ENCODE measurements around the gene IRX5.

IRX5 gene

DNA sequence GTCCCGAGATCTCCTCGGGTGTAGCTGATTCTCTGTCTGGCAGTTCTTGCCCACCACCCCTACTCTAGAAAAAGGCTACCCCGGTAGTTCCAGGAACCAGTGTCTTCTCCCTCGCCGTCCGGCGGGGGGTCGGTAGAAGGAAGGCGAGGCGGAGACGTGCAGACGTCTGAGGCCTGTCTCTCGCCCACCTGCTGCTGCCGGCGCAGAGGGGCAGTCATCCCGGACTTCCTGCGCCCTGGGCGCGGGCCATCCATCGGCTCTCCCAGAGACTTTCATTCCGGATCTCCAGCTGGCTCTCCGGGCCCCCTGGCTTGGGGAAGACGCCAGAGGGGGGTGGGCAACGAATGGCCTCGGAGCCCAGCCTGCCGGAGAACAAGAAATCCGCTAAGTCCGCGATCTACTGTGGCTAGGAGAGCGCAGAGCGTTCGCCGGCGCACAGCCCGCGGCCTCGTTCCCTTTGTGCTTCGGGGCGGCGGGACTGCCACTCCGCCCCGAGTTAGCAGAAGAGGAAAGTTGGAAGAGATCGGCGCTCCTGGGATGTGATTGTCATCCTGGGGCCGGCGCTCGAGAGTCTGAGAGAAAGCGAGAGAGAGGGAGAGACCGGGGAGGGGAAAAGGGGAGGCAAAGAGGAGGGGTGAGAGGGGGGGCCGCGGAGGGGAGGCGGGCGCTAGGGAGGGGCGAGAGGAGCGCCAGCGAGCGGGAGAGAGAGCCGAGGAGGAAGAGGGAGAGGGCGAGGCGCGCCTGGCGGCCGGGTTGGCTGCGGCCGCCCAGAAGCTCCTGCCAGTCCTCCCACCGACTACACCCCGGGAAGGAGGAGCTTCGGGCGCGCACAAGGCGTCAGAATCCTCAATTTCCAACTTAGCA, at the start of gene IRX5:
TSS of gene IRX5 (plus strand) at position 861 of the 864 bp plus-strand sequence. CDS start 334 bp downstream, outside the sequence.
- DNase-seq: peak; percentile 99

DNA sequence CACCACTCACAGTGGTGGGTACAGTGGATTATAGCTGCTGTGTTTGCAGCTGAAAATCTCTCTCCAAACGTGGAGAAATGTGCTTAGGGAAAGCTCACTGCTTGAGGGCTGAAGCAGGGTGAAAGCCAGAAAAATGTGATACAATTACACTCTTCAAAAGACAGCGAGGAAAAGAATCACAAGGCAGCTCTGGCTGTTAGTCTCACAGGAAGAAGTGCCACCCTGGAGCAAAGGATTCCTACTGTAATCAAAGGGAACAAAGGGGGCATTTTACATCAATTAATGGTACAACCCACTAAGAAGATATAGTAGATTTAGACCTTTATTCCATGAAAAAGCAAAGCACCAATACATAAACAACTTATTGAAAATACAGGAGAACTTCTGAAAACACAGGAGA, 48.1 kb upstream of the IRX5 start:
- DNase-seq: no peak

DNA sequence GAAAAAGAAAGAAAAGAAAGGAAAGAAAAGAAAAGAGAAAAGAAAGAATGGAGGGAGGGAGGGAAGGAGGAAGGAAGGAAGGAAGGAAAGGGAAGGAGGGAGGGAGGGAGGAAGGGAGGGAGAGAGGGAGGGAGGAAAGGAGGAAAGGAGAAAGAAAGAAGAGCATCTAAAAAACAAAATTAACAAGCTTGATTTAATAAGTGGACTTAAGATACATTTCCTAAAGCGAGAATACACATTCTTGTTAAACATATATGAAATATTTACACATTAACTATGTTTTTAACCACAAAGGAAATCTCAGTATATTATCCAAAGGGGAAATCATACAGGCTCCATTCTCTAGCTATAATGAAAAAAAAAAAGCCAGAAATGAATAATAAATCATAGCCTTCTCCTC, 47.3 kb upstream of the IRX5 start:
- DNase-seq: no peak

DNA sequence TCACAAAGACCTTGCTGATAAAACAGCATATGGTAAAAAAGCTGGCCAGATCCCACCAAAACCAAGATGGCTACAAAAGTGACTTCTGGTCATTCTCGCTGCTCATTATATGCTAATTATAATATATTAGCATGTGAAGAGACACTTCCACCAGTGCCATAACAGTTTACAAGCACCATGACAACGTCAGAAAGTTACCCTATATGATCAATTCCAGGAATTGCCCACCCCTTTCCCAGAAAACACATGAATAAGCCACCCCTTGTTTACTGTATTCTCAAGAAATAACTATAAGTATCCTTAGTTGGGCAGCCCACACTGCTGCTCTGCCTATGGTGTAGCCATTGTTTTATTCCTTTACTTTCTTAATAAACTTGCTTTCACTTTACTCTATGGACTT, 44.6 kb upstream of the IRX5 start:
- DNase-seq: no peak

DNA sequence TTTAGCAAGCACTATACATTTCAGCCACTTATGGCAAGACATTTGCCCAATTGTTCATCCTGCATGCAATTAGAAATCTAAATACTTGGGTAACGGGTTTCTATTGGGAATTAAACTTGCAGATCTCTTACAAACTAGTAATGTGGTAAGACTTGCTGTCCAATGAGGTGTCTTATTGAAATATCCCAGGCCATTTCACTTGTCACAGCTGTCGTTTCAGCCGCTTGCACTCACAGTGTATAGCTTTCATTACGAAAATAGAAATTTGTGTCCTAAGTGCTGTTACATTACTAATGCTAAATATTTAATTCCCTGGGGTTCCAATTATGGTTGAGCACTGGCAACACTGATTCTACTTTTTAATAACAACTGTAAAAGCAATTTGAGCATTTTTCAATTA, 40.3 kb upstream of the IRX5 start:
- no peak for DNase-seq

DNA sequence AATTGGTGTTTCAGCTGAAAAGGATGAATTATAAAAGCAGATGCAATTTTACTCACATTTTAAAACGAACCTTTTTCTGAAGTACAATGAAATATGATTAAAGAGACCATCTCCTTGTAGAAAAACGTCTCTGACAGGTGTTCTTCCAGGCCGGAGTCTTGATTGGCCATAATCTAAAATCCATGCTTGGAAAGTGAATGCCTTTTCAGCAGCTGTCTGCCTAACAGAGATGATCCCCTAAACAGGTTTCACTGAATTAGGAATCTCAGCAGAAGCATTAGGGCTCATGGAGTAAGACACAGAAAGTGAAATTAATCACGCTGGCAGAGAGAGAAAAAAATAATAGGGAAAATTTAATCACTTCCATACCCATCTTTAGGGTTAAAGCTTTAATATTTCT, 39.3 kb upstream of the IRX5 start:
- DNase-seq: no peak

DNA sequence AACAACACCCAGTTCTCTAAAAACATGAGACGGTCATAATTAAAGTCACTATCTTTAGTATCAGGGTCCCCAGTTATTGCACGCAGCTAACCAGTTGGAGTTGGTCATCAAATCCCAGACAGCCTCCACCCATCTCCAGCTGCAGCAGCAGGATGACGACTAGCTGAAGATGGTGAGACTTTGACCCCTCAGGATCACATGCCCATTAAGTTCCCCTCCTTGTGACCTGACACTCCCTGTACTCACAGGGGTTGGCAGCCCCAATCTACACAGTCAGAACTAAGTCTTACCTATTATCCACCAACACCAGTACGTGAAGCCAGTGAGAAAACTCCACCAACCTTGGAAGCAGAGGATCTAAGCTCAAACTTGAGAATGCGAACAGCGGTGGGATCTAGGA, 37.7 kb upstream of the IRX5 start:
- no peak for DNase-seq

DNA sequence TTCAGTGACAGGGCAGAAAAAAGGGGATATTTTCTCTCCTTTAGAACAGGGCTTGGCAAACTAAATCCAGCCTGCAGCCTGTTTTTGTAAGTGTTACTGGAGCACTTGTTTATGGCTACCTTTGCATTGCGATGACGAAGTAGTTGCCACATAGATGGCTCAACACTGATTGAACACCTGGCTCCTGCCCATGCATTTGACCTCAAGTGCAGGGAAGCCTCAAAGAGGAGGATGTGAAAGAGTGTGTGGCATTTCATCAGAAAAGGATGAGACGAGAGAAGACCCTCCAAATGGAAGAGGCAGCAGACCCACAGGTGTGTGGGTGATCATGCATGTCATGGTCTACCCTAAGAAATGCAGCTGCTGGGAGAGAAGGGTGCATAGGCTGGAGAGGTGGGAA, 32.7 kb upstream of the IRX5 start:
- DNase-seq: no peak

DNA sequence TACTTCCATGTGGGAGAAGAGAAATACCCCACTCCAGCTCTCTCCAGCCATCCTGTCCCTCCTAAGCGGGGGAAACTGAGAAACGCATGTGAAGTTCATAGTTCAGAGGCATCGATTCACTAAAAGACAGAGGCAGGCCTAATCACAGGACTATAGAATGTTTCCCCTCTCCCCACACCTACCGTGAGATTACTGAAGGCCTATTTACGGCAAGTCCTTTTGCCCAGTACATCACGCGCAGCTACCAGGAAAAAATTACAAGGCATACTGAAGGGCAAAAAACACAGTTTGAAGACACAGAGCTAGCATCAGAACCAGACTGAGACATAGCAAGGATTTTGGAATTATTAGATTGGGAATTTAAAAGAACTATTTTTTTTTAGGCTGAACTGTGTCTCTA, 29.1 kb upstream of the IRX5 start:
- no peak for DNase-seq

DNA sequence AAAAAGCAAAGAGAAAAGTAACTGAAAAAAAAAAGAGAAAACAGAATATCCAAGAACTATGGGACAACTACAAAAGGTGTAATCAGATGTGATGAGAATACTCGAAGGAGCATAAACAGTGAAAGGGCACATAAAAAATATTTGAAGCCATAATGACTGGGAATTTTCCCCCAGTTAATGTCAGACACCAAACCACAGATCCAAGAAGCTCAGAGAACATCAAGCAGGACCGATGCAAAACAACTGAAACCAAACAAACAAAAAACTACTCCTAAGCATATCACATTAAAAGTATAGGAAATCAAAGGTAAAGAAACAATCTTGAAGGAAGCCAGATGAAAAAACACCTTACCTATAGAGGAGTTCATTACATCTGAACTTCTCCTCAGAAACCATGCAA, 27.6 kb upstream of the IRX5 start:
- no peak for DNase-seq

DNA sequence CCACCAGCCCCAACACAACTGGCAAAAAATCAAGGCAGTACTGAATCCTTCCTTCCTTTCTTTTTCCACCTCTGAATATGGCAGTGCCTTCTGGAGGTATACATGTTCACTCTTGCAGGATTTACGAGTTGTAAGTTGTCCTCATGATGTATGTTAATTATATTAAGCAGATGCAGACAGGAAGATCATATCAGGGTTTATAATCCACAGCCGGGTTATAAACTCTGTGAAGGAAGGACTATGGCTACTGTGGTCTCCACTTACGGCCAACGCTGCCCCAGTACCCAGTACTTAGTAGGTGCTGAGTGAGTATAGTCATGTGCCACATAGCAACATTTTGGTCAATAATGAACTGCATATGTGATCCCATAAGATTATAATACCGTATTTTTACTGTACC, 19.6 kb upstream of the IRX5 start:
- no peak for DNase-seq

DNA sequence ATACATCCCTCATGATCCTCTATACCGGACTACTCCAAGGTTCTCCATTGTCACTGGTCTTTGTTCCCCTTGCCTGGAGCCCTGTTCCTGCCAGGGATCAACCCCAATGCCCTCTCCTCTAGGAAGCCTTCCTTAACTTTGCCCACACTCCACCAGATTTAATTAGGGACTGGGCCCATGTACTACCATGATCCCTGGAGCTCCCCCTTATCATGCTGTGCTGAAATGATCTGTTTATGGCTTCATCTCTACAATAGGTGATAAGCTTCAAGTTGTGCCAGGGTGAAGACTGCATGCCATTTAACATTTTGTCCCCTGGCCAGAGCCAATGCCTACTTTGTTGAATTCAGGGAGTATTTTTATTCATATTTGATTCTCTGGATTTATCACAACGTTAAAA, 17.9 kb upstream of the IRX5 start:
- no peak for DNase-seq

DNA sequence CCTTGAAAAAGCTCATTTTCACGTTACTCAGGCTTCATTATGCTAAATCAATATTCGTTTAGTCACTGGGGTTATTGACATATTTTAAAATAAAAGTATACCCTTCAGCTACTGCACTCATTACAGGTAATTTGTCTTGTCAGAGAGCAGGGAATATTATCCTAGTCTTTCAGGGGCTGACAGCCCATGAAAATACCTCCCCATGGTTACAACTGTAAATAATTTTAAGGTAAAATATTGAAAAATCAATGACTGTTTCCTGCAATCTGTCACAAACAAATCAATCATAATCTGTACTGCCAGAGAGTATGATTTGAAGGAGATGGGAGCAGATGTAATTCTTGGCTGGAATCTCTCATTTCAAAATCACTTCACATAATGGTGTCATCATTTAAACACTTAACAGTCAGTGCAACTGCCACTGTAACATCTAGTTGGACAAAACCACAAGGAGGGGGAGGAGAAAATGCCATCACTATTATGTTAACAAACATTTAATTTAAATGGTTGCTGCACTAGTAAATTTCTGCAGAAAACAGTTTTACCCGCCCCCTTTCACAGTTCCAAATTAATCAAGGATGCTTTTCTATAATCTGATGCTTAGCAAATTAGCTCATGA, 9.3 kb upstream of the IRX5 start:
- DNase-seq: no peak

DNA sequence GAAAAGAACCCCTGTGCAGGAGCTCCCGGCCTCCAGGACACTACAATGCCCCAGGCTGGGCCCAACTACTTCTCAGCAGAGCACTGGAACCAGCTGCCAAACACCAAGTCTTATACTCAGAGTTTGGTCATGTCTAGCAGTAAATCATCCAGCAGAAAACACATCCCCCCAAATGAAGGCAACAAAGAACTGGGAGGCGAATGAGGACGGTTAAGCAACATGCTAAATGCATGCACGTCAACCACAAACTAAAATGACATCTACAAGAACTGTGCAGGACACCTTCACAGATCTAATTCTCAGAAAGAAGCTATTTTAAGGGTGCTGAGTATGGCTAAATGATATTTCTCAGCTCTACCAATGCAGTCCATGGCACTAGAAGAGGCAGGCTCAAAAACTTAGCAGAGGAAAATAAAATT, 7.6 kb upstream of the IRX5 start:
- no peak for DNase-seq

DNA sequence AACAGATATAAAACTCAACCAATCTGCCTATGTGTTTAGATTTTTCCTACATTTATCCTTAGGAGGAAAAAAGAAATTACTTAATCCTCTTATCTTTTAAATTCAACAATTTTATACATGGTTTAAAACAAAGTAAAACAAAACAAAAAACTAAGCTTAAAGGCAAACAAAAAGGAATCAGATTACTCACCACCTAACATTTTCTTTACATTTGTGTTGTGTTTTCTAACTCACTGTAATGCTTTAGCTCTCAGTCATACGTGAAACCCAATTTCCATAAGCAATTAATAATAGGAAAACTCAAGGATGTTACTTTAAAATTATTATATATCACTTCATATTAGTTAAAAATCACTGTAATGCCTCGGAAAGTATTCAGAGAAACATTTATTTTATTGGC, 6.7 kb upstream of the IRX5 start:
- DNase-seq: no peak

DNA sequence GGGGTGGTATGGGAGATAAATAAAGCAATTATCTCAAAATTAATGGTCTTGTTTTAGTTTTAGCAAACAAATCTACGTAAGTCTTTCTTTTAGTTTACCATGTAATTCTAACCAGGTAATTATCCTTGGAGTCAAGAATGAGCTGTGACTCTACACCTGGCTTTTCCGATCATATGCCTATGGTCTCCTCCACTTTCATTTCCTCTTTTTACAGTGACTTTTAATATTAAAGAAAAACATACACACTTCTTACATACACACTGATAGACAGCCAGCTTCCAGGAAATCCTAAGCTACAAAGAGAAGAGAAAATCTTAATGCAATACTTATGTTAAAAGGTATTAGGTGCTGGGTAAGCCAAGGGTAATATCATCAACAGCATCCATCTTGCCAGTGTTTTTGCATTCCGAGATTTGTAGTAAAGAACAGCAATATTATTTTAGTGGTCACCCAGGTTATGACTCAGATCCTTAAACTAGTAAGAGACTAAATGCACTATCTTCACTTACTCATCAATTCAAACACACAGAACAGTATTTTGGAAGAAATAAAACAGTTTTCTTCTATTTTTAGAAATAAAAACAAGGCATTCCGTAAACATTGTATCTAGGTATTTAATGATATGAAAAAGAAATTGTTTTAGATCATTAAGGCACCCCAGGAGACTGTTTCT, 4.4 kb upstream of the IRX5 start:
- DNase-seq: no peak

DNA sequence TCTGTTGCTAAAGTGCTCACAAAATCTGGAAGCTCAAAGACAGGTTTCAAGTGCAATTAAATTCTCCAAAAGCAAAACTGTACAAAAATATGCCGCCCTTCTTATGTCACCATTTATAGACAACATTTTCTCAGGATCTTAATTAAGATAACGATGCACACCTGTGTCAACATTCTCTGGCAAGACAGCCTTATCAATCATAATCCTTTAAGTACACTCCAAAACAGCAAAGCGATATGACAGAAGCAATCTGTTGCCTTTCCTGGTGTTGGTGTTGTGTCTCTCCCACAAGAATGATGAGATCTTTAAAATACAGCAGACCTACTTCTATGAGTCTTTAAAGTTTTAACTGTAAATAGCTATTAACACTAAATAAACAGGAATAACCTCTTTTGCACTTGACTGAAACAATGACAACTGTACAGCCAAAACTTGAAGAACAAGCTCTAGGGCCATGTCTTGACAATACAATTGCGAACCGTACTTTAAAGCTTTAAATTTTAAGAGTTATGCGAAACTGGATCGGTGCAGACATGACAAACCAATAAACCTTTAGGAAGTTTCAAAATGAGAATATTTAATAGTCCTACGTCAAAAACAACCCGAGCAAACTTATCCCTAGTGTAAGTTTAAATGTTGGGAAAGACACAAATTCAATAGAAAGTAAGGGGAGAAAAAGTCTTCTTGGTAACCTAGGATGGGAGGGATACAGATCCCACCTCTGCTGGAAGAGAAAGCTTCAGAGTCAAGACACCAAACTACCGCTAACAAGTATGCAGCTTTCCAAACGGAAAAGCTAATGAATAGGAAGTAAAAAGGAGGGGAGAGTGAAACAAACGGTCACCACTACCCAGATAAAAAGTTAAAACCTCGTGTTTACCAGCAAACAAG, 3.3 kb upstream of the IRX5 start:
- no peak for DNase-seq

DNA sequence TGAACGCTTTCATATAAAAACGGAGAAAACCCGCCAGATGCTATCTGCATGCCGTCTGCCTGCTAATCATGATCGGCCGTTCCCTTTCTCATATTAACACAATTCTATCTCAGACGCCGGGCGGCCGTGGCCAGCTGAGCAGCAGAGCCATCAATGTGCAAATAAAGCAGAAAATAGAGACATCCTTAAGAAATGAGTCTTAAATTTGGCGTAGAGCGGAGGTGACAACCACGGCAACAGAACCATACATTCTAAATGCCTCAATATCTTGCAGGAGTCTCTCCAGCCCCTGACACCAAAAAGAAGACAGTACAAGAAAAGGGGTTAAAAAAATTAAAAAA, 2.7 kb upstream of the IRX5 start:
- DNase-seq: no peak

DNA sequence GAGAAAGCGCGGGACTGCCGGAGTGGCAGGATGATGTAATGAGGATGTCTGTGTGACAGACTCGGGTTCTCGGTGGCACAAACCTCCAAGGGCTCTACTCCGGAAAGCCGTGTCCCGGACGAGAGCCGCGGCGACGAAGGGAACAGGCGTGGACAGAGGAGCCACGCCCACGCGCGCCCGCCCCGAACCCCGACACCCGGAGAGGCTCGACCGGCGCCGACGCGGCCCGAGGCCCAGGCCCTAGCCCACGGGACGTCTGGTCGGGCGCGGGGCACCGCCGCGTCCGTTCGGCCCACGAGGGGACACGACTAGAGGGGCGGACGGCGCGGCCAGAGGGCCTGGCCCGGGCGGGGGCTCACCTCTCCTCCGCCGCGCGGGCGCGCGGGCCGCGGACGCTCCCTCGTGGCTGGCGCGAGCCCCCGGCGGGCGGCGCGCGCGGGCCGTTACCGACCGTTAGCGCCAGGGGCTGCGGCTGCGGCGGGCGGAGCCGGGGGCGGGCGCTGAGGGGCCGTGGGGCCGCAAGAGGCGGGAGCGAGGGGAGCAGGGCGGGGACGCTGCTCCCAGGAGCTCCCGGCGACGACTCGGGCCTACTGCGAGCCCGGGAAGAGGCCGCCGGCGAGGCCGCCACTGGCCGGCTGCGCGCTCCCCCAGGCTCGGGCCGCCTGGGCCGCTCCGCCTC, 2.1 kb upstream of the IRX5 start:
- DNase-seq: peak; percentile 76

DNA sequence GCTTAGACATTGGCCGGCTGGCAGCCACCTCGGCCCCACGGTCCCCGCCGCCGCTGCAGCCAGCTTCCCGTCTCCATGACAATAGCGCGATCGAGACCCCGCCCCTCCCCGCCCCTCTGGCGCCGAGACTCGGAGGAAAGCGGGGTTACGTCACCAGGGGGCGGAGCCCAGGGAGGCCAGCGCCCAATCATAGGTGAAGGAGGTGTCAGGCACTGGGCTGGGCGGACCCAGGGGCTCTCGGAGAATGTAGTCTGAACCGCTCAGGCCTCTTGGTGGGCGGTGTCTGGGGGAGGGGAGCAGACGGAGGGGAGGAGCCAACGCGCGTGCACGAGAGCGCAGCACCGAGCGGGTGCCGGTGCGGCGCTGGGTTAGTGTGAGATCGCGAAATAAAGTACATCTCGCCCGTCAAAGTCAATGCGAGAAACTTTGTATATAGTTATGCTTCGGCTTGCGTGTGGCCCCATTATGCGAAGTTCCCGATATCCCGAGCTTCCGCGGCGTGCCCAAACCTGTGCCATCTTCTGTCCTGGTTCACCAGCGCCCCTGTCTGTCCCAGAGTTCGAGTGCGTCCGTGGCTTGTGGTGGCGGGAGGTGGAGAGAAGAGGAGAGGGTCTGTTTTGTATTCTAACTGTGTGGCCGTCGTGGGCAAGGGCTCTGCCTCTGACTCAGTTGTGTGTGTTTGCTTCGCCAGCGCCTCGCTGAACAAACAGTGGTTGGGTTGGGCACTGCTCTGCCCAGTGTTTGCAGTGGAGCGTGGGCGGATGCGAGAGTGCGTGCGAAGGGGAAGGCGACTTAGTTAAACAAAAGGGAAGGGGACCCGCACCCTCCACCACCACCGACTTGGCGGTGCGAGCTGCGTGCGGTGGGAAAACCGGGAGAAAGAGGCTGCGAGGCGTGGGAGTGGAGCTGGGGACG, 1.3 kb upstream of the IRX5 start:
- DNase-seq: peak; percentile 93

DNA sequence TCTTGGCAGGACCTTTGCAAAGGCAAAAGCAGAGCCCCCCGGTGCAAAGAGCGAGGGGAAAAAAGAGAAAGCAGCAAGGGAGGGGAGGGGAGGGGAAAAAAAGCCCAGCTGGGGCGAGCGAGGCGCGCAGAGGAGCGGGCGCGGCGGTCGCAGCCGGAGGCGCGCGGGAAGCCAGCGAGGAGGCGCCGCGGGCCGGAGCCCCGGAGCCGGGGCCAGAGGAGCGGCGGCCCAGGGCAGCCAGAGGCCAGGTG, 129 bp downstream of the IRX5 start:
- DNase-seq: no peak
